Measurements from ENCODE around the gene RFX8.

RFX8 gene

GRCh38 chr2:101405351-101405899 is 69.5 kb downstream of the RFX8 start:
- H3K36me3 ChIP-seq, result no peaks in the 10 kb centered on the region
- DNase-seq, result no peak
- TF ChIP-seq CTCF (IDR thresholded peaks at IDR 0.05; ENCODE audit: low read depth, low read length), result no peak
- H3K27me3 ChIP-seq (ENCODE audit: insufficient read depth, low read depth, severe bottlenecking), result no peaks in the 10 kb centered on the region
- no peak overlapping the region for H3K4me3 ChIP-seq (ENCODE audit: low read depth, low read length)
- no peaks in the 10 kb centered on the region for H3K9me3 ChIP-seq (ENCODE audit: severe bottlenecking)
- no peak overlapping the region for H3K27ac ChIP-seq

GRCh38 chr2:101403745-101404144 is 71.2 kb downstream of the RFX8 start:
- Histone ChIP-seq H3K27ac (no peak overlapping the region), H3K4me3 (ENCODE audit: low read depth, low read length) (no peak overlapping the region), H3K9me3 (ENCODE audit: severe bottlenecking) (no peaks in the 10 kb centered on the region), H3K36me3 (no peaks in the 10 kb centered on the region), H3K27me3 (ENCODE audit: insufficient read depth, low read depth, severe bottlenecking) (no peaks in the 10 kb centered on the region)
- DNase-seq, result no peak
- no peak for TF ChIP-seq CTCF (IDR thresholded peaks at IDR 0.05; ENCODE audit: low read depth, low read length)

GRCh38 chr2:101402630-101403029 is 72.3 kb downstream of the RFX8 start:
- Histone ChIP-seq H3K36me3 (no peaks in the 10 kb centered on the region), H3K9me3 (ENCODE audit: severe bottlenecking) (no peaks in the 10 kb centered on the region), H3K27ac (no peak overlapping the region), H3K4me3 (ENCODE audit: low read depth, low read length) (no peak overlapping the region), H3K27me3 (ENCODE audit: insufficient read depth, low read depth, severe bottlenecking) (no peaks in the 10 kb centered on the region)
- TF ChIP-seq CTCF (IDR thresholded peaks at IDR 0.05; ENCODE audit: low read depth, low read length), result no peak
- no peak for DNase-seq

- Histone ChIP-seq H3K4me3 (ENCODE audit: low read depth, low read length) (no peak overlapping the region), H3K9me3 (ENCODE audit: severe bottlenecking) (no peaks in the 10 kb centered on the region), H3K36me3 (no peaks in the 10 kb centered on the region), H3K27ac (no peak overlapping the region), H3K27me3 (ENCODE audit: insufficient read depth, low read depth, severe bottlenecking) (no peaks in the 10 kb centered on the region)
- TF ChIP-seq CTCF (IDR thresholded peaks at IDR 0.05; ENCODE audit: low read depth, low read length), result 0 out of 2 replicates have a peak, but pooled peaks have one; percentile 11
- no peak for DNase-seq
Measured at GRCh38 chr2:101401906-101402305, 73.0 kb downstream of the RFX8 start.

GRCh38 chr2:101401326-101401665 is 73.6 kb downstream of the RFX8 start:
- TF ChIP-seq CTCF (IDR thresholded peaks at IDR 0.05; ENCODE audit: low read depth, low read length), result no peak
- no peaks in the 10 kb centered on the region for H3K27me3 ChIP-seq (ENCODE audit: insufficient read depth, low read depth, severe bottlenecking)
- H3K9me3 ChIP-seq (ENCODE audit: severe bottlenecking), result no peaks in the 10 kb centered on the region
- DNase-seq, result no peak
- no peak overlapping the region for H3K27ac ChIP-seq
- no peak overlapping the region for H3K4me3 ChIP-seq (ENCODE audit: low read depth, low read length)
- no peaks in the 10 kb centered on the region for H3K36me3 ChIP-seq

Data from WERI-Rb-1 (cell line).